Measurements from ENCODE around the gene ST3GAL3. TPM values are rescaled to one million over a fixed set of nuclear protein-coding genes. Genes with fewer than 3 reads are reported as not detected.

The ST3GAL3 gene
- total and polyA plus RNA-seq, 2 of the 13 experiments (the other 11 are each of a cell fraction or from before 2014, with no cell fraction given): 5.1 to 8.1 TPM

DNA sequence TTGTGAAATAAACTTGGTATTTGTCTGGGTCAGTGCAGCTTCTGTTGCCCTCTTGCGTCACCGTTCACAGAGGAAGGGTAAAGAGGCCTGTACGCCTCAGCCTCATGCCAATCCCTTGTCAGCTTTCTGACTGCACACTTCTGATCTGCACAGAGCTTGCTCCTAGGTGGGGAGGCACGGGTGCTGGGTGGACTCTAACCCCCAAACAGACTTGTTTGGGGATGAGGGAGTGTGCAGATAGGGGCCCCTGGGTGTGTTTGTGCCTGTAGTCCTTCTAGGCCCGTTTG is 270.9 kb downstream of the ST3GAL3 start (continued):
- TF ChIP-seq, protein P1, sequence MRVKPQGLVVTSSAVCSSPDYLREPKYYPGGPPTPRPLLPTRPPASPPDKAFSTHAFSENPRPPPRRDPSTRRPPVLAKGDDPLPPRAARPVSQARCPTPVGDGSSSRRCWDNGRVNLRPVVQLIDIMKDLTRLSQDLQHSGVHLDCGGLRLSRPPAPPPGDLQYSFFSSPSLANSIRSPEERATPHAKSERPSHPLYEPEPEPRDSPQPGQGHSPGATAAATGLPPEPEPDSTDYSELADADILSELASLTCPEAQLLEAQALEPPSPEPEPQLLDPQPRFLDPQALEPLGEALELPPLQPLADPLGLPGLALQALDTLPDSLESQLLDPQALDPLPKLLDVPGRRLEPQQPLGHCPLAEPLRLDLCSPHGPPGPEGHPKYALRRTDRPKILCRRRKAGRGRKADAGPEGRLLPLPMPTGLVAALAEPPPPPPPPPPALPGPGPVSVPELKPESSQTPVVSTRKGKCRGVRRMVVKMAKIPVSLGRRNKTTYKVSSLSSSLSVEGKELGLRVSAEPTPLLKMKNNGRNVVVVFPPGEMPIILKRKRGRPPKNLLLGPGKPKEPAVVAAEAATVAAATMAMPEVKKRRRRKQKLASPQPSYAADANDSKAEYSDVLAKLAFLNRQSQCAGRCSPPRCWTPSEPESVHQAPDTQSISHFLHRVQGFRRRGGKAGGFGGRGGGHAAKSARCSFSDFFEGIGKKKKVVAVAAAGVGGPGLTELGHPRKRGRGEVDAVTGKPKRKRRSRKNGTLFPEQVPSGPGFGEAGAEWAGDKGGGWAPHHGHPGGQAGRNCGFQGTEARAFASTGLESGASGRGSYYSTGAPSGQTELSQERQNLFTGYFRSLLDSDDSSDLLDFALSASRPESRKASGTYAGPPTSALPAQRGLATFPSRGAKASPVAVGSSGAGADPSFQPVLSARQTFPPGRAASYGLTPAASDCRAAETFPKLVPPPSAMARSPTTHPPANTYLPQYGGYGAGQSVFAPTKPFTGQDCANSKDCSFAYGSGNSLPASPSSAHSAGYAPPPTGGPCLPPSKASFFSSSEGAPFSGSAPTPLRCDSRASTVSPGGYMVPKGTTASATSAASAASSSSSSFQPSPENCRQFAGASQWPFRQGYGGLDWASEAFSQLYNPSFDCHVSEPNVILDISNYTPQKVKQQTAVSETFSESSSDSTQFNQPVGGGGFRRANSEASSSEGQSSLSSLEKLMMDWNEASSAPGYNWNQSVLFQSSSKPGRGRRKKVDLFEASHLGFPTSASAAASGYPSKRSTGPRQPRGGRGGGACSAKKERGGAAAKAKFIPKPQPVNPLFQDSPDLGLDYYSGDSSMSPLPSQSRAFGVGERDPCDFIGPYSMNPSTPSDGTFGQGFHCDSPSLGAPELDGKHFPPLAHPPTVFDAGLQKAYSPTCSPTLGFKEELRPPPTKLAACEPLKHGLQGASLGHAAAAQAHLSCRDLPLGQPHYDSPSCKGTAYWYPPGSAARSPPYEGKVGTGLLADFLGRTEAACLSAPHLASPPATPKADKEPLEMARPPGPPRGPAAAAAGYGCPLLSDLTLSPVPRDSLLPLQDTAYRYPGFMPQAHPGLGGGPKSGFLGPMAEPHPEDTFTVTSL (CRISPR knock-in tag; IDR thresholded peaks at IDR 0.05; ENCODE audit: borderline replicate concordance): 0 out of 2 replicates have a peak, but pooled peaks have one; percentile 26
- TF ChIP-seq FOXC1 (CRISPR knock-in tag; IDR thresholded peaks at IDR 0.05; ENCODE audit: borderline replicate concordance) (no peak), CREM (IDR thresholded peaks at IDR 0.05) (0 out of 2 replicates have a peak, but pooled peaks have one; percentile 3), CREM (CRISPR knock-in tag; IDR thresholded peaks at IDR 0.05) (no peak), THAP11 (CRISPR knock-in tag; IDR thresholded peaks at IDR 0.05) (peak; percentile 69; the same call in 1 of the 2 replicates), TAF15 (IDR thresholded peaks at IDR 0.05; ENCODE audit: low read depth, low read length, poor library complexity, severe bottlenecking) (no peak), ATAD3A (CRISPR knock-in tag; IDR thresholded peaks at IDR 0.05) (no peak), GATAD2A (CRISPR knock-in tag; IDR thresholded peaks at IDR 0.05) (peak; percentile 53; the same call in 1 of the 2 replicates), CEBPB (IDR thresholded peaks at IDR 0.05; ENCODE audit: borderline replicate concordance, low read depth, low read length) (peak; percentile 92), ZNF530 (CRISPR knock-in tag; IDR thresholded peaks at IDR 0.05; ENCODE audit: low read depth) (no peak), ZNF230 (CRISPR knock-in tag; IDR thresholded peaks at IDR 0.05) (no peak), ZNF792 (CRISPR knock-in tag; IDR thresholded peaks at IDR 0.05) (no peak), ZSCAN25 (CRISPR knock-in tag; IDR thresholded peaks at IDR 0.05) (0 out of 2 replicates have a peak, but pooled peaks have one; percentile 5), ZNF264 (CRISPR knock-in tag; IDR thresholded peaks at IDR 0.05) (no peak)
- TF ChIP-seq, protein P2, sequence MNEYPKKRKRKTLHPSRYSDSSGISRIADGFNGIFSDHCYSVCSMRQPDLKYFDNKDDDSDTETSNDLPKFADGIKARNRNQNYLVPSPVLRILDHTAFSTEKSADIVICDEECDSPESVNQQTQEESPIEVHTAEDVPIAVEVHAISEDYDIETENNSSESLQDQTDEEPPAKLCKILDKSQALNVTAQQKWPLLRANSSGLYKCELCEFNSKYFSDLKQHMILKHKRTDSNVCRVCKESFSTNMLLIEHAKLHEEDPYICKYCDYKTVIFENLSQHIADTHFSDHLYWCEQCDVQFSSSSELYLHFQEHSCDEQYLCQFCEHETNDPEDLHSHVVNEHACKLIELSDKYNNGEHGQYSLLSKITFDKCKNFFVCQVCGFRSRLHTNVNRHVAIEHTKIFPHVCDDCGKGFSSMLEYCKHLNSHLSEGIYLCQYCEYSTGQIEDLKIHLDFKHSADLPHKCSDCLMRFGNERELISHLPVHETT (CRISPR knock-in tag; conservative IDR thresholded peaks at IDR 0.05): 0 out of 2 replicates have a peak, but pooled peaks have one; percentile 11
- TF ChIP-seq, protein P3, sequence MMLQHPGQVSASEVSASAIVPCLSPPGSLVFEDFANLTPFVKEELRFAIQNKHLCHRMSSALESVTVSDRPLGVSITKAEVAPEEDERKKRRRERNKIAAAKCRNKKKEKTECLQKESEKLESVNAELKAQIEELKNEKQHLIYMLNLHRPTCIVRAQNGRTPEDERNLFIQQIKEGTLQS (CRISPR knock-in tag; IDR thresholded peaks at IDR 0.05): peak; percentile 84
- TF ChIP-seq, protein P4, sequence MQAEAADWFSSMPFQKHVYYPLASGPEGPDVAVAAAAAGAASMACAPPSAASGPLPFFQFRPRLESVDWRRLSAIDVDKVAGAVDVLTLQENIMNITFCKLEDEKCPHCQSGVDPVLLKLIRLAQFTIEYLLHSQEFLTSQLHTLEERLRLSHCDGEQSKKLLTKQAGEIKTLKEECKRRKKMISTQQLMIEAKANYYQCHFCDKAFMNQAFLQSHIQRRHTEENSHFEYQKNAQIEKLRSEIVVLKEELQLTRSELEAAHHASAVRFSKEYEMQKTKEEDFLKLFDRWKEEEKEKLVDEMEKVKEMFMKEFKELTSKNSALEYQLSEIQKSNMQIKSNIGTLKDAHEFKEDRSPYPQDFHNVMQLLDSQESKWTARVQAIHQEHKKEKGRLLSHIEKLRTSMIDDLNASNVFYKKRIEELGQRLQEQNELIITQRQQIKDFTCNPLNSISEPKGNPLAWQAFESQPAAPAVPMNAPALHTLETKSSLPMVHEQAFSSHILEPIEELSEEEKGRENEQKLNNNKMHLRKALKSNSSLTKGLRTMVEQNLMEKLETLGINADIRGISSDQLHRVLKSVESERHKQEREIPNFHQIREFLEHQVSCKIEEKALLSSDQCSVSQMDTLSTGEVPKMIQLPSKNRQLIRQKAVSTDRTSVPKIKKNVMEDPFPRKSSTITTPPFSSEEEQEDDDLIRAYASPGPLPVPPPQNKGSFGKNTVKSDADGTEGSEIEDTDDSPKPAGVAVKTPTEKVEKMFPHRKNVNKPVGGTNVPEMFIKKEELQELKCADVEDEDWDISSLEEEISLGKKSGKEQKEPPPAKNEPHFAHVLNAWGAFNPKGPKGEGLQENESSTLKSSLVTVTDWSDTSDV (CRISPR knock-in tag; IDR thresholded peaks at IDR 0.05): 0 out of 2 replicates have a peak, but pooled peaks have one; percentile 39
- TF ChIP-seq, protein P5, sequence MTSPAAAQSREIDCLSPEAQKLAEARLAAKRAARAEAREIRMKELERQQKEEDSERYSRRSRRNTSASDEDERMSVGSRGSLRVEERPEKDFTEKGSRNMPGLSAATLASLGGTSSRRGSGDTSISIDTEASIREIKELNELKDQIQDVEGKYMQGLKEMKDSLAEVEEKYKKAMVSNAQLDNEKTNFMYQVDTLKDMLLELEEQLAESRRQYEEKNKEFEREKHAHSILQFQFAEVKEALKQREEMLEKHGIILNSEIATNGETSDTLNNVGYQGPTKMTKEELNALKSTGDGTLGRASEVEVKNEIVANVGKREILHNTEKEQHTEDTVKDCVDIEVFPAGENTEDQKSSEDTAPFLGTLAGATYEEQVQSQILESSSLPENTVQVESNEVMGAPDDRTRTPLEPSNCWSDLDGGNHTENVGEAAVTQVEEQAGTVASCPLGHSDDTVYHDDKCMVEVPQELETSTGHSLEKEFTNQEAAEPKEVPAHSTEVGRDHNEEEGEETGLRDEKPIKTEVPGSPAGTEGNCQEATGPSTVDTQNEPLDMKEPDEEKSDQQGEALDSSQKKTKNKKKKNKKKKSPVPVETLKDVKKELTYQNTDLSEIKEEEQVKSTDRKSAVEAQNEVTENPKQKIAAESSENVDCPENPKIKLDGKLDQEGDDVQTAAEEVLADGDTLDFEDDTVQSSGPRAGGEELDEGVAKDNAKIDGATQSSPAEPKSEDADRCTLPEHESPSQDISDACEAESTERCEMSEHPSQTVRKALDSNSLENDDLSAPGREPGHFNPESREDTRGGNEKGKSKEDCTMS (CRISPR knock-in tag; conservative IDR thresholded peaks at IDR 0.05): no peak
- TF ChIP-seq, protein P6, sequence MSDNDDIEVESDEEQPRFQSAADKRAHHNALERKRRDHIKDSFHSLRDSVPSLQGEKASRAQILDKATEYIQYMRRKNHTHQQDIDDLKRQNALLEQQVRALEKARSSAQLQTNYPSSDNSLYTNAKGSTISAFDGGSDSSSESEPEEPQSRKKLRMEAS (IDR thresholded peaks at IDR 0.05): 0 out of 2 replicates have a peak, but pooled peaks have one; percentile 17

Measured in HepG2 (cell line).